ENCODE data around the gene PIM2. TPM values are rescaled to one million over a fixed set of nuclear protein-coding genes. Genes with fewer than 3 reads are reported as not detected.

Gene PIM2
- polyA plus RNA-seq, 3 donors, result 2.9 to 4.8 (median 3.5) TPM

GRCh38 chrX:48937054-48937907 lies 18.5 kb upstream of the PIM2 start:
- H3K27ac ChIP-seq (ENCODE audit: low read depth, low read length), result no peak overlapping the region
- WGBS, 3 donors, result 34 to 55% (median 39%) methylated on average over 9 of the region's 9 CpGs

GRCh38 chrX:48936429-48937053 lies 17.7 kb upstream of the PIM2 start:
- whole genome bisulfite sequencing, 3 donors, result 85 to 92% (median 87%) methylated on average over 8 of the region's 8 CpGs
- H3K27ac ChIP-seq (ENCODE audit: low read depth, low read length), result no peak overlapping the region

DNA sequence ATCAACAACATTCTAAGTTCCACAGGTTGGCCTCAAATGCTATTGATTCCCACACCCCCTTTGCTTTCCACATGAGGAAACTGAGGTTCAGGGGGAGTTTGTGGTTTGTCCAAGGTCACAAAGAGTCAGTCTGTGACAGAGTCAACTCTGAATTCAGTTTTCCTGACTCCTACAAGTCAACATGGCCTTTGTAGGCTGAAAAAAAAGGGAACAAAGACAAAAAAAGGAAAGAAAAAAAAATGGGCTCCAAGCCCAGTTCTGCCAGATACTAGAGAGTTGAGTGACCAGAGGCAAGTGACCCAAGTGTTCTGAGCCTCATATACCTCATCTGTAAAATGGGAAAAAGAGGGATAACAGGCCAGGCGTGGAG lies 16.5 kb upstream of the PIM2 start:
- no peak overlapping the region for H3K27ac ChIP-seq (ENCODE audit: low read depth, low read length)
- WGBS, 3 donors, result 93 to 100% (median 93%) methylated on average over 1 of the region's 1 CpG

GRCh38 chrX:48934581-48935300 lies 15.9 kb upstream of the PIM2 start:
- 71 to 82% (median 82%) methylated on average over 7 of the region's 7 CpGs for WGBS, 3 donors
- no peak overlapping the region for H3K27ac ChIP-seq (ENCODE audit: low read depth, low read length)

DNA sequence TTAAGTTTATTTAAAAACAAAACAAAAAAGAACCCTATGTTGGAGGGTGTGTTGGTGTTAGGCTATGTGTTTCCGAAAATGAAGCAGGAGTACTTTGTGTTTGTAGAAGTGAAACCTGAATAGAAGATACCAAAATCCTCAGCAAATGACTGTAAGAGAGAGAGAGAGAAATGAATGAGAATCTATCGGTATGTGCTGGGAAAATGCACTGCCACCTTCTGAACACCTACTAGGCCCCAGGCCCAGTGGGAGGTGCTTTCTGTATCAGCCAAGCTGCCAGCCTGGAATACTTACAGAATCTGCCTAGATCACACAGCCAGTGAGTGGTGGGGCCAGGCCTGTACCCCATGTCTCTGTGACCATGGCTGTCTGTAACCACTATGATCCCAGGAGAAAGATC lies 14.9 kb upstream of the PIM2 start:
- 75 to 92% (median 84%) methylated on average over 2 of the region's 2 CpGs for WGBS, 3 donors
- no peak overlapping the region for H3K27ac ChIP-seq (ENCODE audit: low read depth, low read length)

DNA sequence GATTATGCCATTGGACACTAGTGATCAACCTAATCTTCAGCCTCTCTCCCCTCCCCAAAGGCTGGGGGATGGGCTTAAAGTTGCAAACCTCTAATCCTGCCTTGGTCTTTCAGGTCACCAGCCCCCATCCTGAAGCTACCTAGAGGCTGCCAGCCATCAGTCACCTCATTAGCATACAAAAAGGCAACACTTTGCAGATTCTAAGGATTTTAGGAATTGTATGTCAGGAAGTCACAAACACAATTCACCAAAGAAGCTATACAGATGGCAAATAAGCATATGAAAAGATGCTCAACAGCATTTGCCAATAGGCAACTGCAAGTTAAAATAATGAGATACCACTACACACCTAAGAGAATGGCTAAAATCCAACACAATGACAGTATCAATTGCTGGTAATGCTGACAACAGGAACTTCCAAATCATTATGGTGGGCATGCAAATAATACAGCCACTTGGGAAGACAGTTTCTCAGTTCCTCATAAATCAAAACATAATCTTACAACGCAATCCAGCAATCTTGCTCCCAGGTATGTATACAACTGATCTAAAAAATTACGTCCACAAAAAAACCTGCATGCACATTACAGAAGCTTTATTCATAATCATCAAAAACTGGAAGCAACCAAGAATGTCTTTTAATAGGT lies 9.0 kb upstream of the PIM2 start:
- 64 to 86% (median 76%) methylated on average over 2 of the region's 2 CpGs for WGBS, 3 donors
- no peak overlapping the region for H3K27ac ChIP-seq (ENCODE audit: low read depth, low read length)

DNA sequence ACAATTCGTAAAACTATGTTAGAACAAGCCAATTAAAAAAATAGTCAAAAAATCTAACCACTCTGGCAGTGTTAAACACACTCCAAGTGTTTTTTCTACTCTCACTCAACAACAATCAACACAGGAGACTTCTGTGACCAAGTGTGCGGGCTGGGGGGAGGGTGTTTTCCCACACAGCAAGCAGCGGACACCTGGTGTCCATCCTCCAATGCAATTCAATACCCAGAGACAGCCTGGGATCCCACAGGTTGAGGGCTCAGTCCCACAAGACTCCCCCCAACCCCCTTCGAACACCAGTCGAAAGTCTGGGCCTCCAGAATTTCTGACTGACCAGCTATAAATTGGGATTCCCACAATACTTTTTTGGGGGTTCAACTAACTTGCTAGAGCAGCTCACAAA lies 8.3 kb upstream of the PIM2 start:
- no peak overlapping the region for H3K27ac ChIP-seq (ENCODE audit: low read depth, low read length)
- 59 to 91% (median 78%) methylated on average over 5 of the region's 5 CpGs for WGBS, 3 donors

DNA sequence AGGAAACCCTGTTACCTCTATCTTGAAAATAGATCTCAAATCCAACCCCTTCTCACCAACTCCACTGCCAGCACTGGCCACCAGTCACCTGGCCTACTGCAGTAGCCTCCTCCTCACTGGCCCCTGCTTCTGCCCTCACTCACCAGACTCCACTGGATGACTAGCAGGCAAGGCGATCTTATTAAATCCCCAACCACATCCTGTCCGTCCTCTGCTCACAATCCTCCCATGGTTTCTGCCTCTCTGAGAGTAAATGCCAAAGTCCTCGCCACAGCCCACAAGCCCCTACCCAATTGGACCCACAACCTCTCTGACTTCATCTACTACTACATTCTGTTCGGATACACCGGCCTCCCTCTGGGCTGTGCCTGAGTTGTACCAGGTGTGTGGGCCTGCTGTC lies 5.4 kb upstream of the PIM2 start:
- 79 to 94% (median 84%) methylated on average over 3 to 5 of the region's 5 CpGs for WGBS, 3 donors
- H3K27ac ChIP-seq (ENCODE audit: low read depth, low read length), result no peak overlapping the region

- WGBS, 3 donors, result 82 to 96% (median 91%) methylated on average over 10 to 13 of the region's 13 CpGs
- H3K27ac ChIP-seq (ENCODE audit: low read depth, low read length), result no peak overlapping the region
These were observed 4.9 kb upstream of the PIM2 start for GRCh38 chrX:48923771-48924170.

DNA sequence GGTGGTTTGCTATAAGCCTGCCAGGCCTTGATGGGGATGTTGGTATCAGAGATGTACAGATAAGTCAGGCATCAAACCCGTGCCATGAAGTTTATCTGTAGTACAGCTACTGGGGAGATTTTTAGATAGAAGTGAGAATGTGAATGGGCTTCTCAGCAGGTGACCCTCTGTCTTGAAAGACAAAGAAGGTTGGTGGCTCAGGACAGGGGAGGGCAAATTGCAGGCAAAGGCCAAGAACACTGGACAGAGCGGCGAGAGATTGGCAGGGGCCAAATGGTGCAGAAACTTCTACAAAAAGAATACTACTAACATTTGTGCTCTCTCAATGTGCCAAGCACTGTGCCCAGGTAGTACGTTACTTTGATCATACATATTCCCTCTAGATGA lies 1.9 kb upstream of the PIM2 start:
- no peak overlapping the region for H3K27ac ChIP-seq (ENCODE audit: low read depth, low read length)

GRCh38 chrX:48919947-48920717 lies 1.3 kb upstream of the PIM2 start:
- no peak overlapping the region for H3K27ac ChIP-seq (ENCODE audit: low read depth, low read length)
- WGBS, 3 donors, result 40 to 59% (median 56%) methylated on average over 8 of the region's 8 CpGs

More for the DNA sequence above, 1.9 kb upstream of the PIM2 start:
- 66 to 84% (median 84%) methylated on average over 4 of the region's 4 CpGs for WGBS, 3 donors

- WGBS, 3 donors, result 1 to 17% (median 1%) methylated on average over 15 of the region's 15 CpGs
- H3K27ac ChIP-seq (ENCODE audit: low read depth, low read length), result no peak overlapping the region
These were observed 577 bp upstream of the PIM2 start for GRCh38 chrX:48919360-48919841.

- H3K27ac ChIP-seq (ENCODE audit: low read depth, low read length), result no peak overlapping the region
- 5 to 40% (median 10%) methylated on average over 18 to 23 of the region's 23 CpGs for WGBS, 3 donors
These were observed 552 bp downstream of the PIM2 start for GRCh38 chrX:48918301-48918642.

- 19 to 41% (median 21%) methylated on average over 17 to 27 of the region's 27 CpGs for WGBS, 3 donors
- no peak overlapping the region for H3K27ac ChIP-seq (ENCODE audit: low read depth, low read length)
These were observed 1.5 kb downstream of the PIM2 start for GRCh38 chrX:48917139-48918001.

DNA sequence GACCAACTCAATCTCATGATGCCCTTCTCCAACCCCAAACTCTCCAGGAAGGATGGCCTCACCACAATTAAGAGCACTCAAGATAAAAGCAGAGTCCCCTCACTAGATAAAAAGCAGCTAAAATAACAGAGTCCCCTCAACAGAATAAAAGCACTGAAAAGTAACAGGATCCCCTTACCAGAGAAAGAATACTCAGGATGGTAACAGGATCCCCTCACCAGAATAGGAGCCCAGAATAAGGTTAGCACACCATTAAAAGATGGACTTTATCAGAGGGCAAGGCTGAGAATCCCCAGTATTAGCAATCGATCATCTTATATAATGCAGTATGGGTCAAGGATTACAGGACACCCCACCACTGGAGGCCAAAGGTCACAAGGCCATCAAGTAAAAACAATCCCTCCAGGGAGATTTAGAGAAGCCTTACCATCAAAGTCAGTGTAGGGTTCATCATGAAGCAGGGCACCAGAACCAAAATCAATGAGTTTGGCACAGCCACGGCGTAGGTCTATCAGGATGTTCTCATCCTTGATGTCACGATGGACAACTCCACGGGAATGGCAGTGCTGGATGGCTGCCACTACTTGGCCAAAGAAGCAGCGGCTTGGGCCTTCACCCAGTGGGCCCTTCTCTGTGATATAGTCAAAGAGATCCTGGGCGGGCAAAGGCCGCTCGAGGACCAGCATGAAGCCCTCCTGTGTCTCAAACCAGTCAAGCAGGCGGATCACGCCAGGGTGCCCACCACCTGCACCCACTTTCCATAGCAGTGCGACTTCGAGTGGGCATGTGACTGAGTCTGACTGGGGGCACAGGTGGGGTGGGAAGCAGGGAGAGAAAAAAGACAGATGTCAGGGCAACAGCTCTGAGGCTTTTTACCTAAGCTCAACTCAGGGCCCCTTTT lies 4.0 kb downstream of the PIM2 start:
- WGBS, 3 donors, result 86 to 93% (median 86%) methylated on average over 11 to 13 of the region's 13 CpGs
- H3K27ac ChIP-seq (ENCODE audit: low read depth, low read length), result no peak overlapping the region

DNA sequence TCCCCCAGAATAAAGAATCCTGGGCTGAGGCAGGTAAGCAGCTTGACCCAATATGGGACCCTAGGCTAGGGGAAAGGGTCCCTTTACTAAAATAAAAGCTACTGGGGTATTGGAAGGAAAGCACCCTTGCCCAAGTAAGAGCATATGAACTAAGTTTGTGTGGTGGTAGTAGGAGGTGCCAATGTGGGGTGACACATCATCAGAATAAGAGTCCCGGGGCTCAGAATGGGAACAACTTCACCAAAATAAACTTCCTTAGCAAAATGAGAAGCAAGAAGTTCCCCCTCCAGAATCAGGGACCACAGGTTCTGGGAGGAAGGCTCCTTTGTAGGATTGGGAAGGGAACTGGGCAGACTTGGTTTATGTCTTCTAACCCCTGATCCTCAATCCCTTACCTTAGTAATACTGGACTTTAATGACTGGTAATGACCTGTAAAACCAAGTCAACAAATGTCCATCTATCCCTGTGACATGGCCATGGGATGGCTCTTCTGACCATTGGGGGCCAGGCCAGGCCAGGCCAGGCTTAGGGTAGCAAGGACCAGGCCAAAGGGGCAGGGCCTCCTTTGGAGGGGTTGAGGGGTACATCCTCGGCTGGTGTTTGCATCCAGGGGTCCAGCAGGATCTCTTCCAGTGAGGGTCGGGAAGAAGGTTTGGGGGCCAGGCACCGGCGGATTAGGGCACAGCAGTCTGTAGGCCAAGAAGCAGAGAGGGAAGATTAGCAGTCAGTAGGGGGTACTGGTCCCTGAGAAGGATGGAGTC lies 5.0 kb downstream of the PIM2 start:
- 89 to 90% (median 90%) methylated on average over 4 to 5 of the region's 5 CpGs for WGBS, 3 donors
- no peak overlapping the region for H3K27ac ChIP-seq (ENCODE audit: low read depth, low read length)

Data from adipose tissue (tissue), 3 donors.